GM19351 (cell line): ENCODE measurements around the gene C11orf16.
A peak's percentile ranks its signal among the peaks of the same experiment; 100 is the strongest.
"Not testable (repeated sequence)": the region's sequence is repeated elsewhere in the genome, so short reads cannot be mapped to it uniquely, and the experiment has no call there.

ENCODE experiments used
- ATAC-seq: cut with Tn5 transposase; IDR thresholded peaks from one replicate; pipeline ENCODE4 v1.9.1; 2021; ENCODE audit warnings: mild to moderate bottlenecking, moderate library complexity; ENCODE audit not compliant: unreplicated experiment

C11orf16 gene

DNA sequence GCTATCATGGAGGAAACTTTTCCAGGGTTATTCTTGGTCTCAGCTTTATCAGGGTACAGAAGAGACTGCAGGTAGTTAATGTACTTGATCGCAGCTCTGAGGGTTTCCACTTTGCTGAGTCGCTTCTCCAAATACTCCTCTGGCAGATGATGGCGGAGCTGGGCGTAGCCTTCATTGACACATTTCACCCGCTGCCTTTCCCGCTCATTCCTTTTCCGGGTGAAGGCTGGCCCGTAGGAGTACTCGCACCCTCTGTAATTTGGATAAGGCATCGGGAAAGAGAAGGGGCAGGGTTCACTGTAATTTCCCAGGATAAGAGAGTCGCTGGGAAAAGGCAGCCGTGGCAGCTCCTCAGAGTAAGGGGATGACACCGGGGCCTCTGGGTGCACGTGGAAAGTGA lies 4.9 kb upstream of the C11orf16 start:
- no peak for ATAC-seq

- no peak for ATAC-seq
Observed at GRCh38 chr11:8937159-8937558, 4.4 kb upstream of the C11orf16 start.

DNA sequence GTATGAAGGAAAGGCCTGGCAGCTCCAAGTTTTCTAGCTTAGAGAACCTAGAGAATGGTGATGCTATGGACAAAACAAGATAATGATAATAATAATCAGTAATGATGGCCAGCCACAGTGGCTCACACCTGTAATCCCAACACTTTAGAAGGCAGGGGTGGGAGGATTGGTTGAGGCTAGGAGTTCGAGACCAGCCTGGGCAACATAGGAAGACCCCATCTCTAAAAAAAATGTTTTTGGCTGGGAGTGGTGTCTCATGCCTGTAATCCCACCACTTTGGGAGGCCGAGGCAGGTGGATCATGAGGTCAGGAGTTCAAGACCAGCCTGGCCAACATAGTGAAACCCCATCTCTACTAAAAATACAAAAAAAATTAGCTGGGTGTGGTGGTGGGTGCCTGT lies 3.0 kb upstream of the C11orf16 start:
- ATAC-seq: not testable (repeated sequence)

DNA sequence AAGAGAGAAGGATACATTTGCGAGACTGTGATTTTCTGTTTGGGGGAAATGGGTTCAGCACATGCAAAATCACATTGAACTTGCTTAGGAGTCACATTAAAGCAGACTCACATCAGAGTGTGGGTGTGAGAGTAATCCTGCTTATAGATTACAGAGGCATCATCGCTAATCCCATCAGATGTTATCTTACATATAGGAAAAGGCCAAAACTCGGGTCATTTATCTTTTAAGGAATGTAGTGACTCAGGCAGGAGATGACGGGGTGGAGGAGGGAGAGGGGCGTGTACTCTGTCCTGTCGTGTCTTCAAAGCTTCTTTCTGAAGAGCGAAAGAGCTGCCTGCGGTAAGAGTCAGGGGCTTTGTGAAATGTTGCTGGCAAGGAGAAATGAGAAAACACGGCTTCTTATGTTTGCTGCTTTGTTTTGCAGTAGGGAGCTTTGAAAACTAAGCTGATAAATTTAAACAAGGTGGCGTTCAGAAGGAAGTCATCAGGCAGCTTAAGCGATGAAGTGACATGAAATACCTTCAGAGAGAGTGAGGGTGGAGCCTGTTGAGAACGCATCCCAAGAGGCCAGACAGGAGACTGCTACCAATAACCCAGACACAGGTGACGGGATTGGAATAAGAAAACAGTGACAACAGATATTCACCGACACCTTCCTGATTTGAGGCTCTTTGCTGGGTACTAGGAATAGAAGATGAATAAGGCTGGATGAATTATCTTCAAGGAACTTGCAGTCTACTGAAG lies 2.2 kb upstream of the C11orf16 start:
- no peak for ATAC-seq

- no peak for ATAC-seq
Observed at GRCh38 chr11:8933931-8934330, 1.2 kb upstream of the C11orf16 start.

DNA sequence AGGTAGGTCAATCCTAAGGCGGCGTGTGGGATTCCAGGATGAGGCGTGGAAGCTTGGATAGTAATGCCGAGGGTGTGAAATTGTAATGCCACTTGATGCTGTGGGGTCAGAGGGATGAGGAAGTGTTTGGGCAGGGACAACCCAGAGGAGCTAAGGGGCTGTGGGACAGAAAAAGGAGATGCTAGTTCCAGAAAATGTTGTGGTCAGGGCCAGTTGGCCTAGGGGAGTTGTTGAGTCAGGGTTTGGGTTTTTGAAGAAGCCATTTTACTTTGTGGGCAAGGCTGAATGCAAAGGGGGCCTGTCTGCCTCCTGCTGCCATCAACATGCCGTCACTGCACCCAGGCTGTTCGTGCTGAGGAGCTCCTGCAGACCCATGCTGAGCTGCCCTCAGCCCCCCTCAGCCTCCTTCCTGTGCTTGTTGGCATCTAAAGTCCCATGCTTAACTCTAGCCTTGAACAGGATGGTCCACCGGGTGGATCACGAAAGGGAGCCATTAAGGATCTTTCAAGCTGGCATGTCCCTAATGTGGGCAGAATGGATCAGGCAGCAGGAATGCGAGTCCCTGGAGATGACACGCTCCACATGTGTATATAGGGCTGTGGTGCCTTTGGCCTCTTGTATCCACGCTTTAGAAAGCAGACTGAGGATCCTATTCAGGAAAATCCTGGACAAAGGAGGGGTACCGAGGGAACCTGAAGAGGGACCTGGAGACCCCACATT lies 2.1 kb downstream of the C11orf16 start:
- ATAC-seq: no peak

GRCh38 chr11:8928981-8929615 lies 3.6 kb downstream of the C11orf16 start:
- no peak for ATAC-seq

GRCh38 chr11:8928205-8928604 lies 4.5 kb downstream of the C11orf16 start:
- ATAC-seq: no peak

GRCh38 chr11:8927233-8927632 lies 5.5 kb downstream of the C11orf16 start:
- ATAC-seq: no peak

GRCh38 chr11:8926236-8926635 lies 6.5 kb downstream of the C11orf16 start:
- ATAC-seq: no peak

- ATAC-seq: no peak
Observed at GRCh38 chr11:8925711-8926110, 7.0 kb downstream of the C11orf16 start.

DNA sequence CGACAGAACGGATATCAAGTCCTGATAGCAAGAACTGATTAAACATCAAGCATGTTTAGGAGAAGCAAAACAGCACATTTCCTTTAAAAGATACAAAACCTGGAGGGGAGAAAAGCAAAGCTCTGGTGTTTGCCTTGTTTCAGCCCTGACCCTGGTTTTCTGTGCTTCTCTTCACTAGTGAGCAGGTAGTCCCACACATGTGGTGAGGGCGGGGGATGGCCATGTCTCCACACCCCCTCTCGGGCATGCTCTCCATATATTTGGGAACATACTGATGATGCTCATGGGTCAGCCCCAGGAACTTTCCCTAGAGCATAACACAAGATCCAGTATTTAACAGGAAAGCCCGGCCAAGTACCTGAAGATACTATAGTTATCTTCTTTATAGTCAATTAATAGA lies 10.1 kb downstream of the C11orf16 start:
- ATAC-seq: no peak

DNA sequence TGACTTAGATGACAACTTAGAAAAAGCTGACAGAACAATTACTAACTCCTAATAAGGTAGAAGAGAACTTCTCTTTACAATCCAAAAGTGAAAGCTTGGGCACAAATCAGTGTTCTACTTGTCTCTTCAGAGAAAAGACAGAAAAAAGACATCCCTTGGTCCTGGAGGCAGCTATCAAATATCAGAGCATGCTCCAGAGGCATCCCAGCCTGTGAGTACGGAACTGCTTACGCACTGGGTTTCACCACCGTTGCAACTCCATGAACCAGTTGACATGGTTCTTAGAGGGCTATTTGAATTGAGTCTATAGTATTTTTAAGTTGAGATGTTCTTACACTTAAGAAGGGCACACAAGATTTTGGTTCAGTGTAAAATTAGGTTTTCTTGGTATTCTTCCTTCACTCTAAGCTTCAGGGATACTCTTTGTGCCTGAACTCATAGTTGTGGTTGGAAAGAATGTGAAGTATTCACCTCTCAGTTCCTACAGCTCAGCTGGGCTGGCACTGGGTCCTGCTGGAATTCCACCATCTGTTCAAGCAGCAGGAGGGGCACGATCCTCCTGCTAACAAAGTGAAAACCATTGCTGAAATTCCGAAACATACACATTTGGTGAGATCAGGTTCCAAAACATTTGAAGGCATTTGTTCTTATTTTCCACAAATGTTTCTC lies 15.5 kb downstream of the C11orf16 start:
- ATAC-seq: no peak

- ATAC-seq: no peak
Observed at GRCh38 chr11:8914661-8915018, 18.1 kb downstream of the C11orf16 start.

DNA sequence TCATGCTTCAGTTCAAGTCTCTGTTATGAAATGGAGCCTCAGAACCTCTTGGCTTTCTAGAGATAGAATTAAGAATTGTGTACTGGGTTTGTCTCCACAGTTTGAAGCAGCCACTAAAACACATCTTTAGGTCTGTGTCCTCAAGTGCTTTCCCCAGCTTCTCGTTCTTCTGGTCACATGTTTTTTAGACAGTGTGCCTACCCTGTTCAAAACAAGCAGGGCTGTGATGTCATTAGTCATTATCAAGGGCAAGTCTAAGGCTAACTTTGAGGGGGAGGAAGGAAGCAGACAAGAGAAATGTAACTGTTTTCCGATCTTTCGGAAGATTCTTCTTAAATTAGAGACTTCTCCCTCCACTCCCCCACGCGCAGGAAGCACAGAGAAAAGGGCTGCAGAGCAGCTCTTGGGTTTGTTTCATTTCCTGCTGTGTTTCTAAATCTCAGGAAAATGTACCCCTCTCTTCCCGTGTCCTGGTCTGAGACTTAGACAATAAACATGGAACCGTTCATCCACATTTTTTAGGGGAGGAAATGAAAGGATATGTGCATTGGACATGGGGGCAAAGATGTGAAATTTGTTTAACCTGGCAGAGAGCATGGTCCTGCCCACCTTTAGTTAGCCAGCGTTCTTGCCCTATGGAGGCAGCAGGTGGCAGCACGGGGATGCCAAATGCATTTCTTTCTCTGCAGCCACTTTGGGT lies 18.6 kb downstream of the C11orf16 start:
- ATAC-seq: no peak

GRCh38 chr11:8911029-8911823 lies 21.5 kb downstream of the C11orf16 start, which contains the start of gene AKIP1:
TSS of gene AKIP1 (plus strand) at chr11:8911189. CDS start at chr11:8911450, 261 bp downstream.
- ATAC-seq: peak; percentile 65

DNA sequence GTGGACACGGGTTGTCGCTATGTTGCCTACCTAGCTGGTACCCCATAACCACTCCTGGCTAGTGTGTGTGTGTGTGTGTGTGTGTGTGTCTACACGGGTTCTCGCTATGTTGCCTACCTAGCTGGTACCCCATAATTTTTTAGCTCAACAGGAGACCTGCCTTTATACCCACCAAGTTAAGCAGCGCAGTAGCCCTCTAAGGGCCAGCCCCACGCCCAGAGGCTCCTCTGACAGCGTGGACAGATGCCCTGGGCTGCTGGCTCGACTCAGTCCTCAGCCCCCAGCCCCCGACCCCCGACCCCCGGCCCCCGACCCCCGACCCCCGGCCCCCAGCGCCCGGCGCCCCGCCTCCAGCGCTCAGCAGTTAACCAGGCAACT lies 22.1 kb downstream of the C11orf16 start:
- ATAC-seq: peak; percentile 18

GRCh38 chr11:8908099-8908498 lies 24.6 kb downstream of the C11orf16 start:
- ATAC-seq: no peak

GRCh38 chr11:8907116-8907515 lies 25.6 kb downstream of the C11orf16 start:
- no peak for ATAC-seq

DNA sequence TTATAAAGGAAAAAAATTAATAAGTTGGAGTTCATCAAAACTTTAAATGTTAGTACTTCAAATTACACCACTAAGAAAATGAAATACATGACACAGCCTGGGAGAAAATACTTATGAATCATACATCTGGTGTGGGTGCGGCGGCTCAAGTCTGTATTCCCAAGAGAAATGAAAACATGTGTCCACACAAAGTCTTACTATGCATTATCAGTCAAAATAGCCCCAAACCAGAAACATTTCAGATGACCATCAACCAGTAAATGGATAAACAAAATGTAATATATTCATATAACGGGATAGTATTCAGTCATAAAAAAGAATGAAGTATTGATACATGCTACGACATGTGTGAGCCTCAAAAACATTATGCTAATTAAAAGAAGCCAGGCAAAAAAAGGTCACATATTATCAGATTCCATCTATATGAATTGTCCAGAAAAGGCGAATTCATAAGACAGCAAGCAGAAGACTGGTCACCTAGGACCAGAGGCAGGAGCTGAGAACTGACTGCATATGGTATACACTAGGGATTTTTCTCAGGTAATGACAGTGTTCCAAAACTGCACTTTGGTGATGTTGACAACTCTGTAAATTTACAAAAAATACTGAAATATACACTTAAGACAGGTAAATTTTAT lies 27.1 kb downstream of the C11orf16 start:
- no peak for ATAC-seq
